ENCODE data around the gene LINS1. TPM values are rescaled to one million over a fixed set of nuclear protein-coding genes. Genes with fewer than 3 reads are reported as not detected.

LINS1 gene
- total and polyA plus RNA-seq, 2 experiments from 2014 or later = 11.7 to 15.4 TPM

DNA sequence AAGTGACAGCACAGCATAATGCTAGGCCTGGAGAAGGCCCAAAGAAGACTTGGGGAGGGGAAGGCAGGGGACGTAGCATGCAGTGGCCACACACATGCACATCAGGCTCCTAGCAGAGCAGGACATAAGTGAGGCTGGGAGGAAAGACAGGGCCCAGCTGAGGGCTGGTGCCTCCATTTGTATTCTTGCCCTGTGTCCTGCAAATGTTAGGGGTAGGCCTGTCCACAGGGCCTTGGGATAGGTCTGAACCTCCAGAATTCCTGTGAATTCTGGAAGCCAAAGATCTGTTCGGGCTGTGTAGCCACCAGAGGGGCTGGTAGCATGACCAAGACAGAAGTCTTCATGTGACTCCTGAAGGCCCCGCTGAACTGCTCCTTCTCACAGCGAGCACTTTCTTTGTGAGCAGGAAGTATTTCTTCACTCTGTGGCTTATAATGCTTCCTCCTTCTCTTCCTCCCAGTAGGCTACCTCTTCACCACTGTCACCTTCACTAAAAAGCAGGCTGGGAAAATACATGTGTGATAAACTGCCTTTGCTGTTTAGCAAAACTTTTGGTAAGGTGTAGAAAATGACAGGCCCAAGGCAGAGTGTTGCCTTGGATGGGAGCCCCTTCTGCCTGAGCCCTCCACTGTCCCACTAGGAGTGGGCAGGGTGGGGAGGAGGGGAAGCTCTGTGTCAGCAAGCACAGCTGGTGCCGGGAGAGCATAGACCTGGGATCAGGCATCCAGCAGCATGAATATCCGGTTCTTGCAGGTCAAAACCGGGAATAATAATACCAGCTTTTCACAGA is 81.7 kb downstream of the LINS1 start:
- Mint-ChIP-seq H3K4me3 (no peak overlapping the region), H3K27ac (no peak overlapping the region), H3K36me3 (ENCODE audit: low read depth) (no peaks in the 10 kb centered on the region), H3K9me3 (no peaks in the 10 kb centered on the region; the same call in 2 of the 3 replicates), H3K4me1 (peaks cover 5% of the 10 kb centered on the region), H3K27me3 (ENCODE audit: insufficient read depth, low read depth, poor library complexity) (peaks cover 4% of the 10 kb centered on the region)
- TF ChIP-seq, protein P1, sequence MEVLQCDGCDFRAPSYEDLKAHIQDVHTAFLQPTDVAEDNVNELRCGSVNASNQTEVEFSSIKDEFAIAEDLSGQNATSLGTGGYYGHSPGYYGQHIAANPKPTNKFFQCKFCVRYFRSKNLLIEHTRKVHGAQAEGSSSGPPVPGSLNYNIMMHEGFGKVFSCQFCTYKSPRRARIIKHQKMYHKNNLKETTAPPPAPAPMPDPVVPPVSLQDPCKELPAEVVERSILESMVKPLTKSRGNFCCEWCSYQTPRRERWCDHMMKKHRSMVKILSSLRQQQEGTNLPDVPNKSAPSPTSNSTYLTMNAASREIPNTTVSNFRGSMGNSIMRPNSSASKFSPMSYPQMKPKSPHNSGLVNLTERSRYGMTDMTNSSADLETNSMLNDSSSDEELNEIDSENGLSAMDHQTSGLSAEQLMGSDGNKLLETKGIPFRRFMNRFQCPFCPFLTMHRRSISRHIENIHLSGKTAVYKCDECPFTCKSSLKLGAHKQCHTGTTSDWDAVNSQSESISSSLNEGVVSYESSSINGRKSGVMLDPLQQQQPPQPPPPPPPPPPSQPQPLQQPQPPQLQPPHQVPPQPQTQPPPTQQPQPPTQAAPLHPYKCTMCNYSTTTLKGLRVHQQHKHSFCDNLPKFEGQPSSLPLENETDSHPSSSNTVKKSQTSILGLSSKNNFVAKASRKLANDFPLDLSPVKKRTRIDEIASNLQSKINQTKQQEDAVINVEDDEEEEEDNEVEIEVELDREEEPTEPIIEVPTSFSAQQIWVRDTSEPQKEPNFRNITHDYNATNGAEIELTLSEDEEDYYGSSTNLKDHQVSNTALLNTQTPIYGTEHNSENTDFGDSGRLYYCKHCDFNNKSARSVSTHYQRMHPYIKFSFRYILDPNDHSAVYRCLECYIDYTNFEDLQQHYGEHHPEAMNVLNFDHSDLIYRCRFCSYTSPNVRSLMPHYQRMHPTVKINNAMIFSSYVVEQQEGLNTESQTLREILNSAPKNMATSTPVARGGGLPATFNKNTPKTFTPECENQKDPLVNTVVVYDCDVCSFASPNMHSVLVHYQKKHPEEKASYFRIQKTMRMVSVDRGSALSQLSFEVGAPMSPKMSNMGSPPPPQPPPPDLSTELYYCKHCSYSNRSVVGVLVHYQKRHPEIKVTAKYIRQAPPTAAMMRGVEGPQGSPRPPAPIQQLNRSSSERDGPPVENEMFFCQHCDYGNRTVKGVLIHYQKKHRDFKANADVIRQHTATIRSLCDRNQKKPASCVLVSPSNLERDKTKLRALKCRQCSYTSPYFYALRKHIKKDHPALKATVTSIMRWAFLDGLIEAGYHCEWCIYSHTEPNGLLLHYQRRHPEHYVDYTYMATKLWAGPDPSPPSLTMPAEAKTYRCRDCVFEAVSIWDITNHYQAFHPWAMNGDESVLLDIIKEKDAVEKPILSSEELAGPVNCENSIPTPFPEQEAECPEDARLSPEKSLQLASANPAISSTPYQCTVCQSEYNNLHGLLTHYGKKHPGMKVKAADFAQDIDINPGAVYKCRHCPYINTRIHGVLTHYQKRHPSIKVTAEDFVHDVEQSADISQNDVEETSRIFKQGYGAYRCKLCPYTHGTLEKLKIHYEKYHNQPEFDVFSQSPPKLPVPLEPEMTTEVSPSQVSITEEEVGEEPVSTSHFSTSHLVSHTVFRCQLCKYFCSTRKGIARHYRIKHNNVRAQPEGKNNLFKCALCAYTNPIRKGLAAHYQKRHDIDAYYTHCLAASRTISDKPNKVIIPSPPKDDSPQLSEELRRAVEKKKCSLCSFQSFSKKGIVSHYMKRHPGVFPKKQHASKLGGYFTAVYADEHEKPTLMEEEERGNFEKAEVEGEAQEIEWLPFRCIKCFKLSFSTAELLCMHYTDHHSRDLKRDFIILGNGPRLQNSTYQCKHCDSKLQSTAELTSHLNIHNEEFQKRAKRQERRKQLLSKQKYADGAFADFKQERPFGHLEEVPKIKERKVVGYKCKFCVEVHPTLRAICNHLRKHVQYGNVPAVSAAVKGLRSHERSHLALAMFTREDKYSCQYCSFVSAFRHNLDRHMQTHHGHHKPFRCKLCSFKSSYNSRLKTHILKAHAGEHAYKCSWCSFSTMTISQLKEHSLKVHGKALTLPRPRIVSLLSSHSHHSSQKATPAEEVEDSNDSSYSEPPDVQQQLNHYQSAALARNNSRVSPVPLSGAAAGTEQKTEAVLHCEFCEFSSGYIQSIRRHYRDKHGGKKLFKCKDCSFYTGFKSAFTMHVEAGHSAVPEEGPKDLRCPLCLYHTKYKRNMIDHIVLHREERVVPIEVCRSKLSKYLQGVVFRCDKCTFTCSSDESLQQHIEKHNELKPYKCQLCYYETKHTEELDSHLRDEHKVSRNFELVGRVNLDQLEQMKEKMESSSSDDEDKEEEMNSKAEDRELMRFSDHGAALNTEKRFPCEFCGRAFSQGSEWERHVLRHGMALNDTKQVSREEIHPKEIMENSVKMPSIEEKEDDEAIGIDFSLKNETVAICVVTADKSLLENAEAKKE (CRISPR knock-in tag; IDR thresholded peaks at IDR 0.05) = no peak
- TF ChIP-seq, protein P2, sequence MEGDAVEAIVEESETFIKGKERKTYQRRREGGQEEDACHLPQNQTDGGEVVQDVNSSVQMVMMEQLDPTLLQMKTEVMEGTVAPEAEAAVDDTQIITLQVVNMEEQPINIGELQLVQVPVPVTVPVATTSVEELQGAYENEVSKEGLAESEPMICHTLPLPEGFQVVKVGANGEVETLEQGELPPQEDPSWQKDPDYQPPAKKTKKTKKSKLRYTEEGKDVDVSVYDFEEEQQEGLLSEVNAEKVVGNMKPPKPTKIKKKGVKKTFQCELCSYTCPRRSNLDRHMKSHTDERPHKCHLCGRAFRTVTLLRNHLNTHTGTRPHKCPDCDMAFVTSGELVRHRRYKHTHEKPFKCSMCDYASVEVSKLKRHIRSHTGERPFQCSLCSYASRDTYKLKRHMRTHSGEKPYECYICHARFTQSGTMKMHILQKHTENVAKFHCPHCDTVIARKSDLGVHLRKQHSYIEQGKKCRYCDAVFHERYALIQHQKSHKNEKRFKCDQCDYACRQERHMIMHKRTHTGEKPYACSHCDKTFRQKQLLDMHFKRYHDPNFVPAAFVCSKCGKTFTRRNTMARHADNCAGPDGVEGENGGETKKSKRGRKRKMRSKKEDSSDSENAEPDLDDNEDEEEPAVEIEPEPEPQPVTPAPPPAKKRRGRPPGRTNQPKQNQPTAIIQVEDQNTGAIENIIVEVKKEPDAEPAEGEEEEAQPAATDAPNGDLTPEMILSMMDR (conservative IDR thresholded peaks at IDR 0.05; ENCODE audit: low read depth in 2 of 2) = no peak
- TF ChIP-seq NANOG (IDR thresholded peaks at IDR 0.05; ENCODE audit: borderline replicate concordance) = no peak
- TF ChIP-seq JUNB (IDR thresholded peaks at IDR 0.05; ENCODE audit: unreplicated experiment) = no peak
- TF ChIP-seq EZH2 (IDR thresholded peaks at IDR 0.05; ENCODE audit: low read depth, unreplicated experiment) = no peak
- TF ChIP-seq, protein P3, sequence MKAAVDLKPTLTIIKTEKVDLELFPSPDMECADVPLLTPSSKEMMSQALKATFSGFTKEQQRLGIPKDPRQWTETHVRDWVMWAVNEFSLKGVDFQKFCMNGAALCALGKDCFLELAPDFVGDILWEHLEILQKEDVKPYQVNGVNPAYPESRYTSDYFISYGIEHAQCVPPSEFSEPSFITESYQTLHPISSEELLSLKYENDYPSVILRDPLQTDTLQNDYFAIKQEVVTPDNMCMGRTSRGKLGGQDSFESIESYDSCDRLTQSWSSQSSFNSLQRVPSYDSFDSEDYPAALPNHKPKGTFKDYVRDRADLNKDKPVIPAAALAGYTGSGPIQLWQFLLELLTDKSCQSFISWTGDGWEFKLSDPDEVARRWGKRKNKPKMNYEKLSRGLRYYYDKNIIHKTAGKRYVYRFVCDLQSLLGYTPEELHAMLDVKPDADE (IDR thresholded peaks at IDR 0.05) = no peak
- no peak for TF ChIP-seq EZH2phosphoT487 (IDR thresholded peaks at IDR 0.05; ENCODE audit: unreplicated experiment)
- TF ChIP-seq POLR2AphosphoS5 (IDR thresholded peaks at IDR 0.05; ENCODE audit: low read depth) = no peak
- TF ChIP-seq, protein P4, sequence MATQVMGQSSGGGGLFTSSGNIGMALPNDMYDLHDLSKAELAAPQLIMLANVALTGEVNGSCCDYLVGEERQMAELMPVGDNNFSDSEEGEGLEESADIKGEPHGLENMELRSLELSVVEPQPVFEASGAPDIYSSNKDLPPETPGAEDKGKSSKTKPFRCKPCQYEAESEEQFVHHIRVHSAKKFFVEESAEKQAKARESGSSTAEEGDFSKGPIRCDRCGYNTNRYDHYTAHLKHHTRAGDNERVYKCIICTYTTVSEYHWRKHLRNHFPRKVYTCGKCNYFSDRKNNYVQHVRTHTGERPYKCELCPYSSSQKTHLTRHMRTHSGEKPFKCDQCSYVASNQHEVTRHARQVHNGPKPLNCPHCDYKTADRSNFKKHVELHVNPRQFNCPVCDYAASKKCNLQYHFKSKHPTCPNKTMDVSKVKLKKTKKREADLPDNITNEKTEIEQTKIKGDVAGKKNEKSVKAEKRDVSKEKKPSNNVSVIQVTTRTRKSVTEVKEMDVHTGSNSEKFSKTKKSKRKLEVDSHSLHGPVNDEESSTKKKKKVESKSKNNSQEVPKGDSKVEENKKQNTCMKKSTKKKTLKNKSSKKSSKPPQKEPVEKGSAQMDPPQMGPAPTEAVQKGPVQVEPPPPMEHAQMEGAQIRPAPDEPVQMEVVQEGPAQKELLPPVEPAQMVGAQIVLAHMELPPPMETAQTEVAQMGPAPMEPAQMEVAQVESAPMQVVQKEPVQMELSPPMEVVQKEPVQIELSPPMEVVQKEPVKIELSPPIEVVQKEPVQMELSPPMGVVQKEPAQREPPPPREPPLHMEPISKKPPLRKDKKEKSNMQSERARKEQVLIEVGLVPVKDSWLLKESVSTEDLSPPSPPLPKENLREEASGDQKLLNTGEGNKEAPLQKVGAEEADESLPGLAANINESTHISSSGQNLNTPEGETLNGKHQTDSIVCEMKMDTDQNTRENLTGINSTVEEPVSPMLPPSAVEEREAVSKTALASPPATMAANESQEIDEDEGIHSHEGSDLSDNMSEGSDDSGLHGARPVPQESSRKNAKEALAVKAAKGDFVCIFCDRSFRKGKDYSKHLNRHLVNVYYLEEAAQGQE (IDR thresholded peaks at IDR 0.05; ENCODE audit: unreplicated experiment) = no peak
- TF ChIP-seq CREB1 (CRISPR knock-in tag; IDR thresholded peaks at IDR 0.05; ENCODE audit: low read depth) = no peak
- no peak for TF ChIP-seq ZNF114 (CRISPR knock-in tag; IDR thresholded peaks at IDR 0.05)
- TF ChIP-seq STAT1 (IDR thresholded peaks at IDR 0.05; ENCODE audit: unreplicated experiment) = no peak
- TF ChIP-seq ZNF331 (CRISPR knock-in tag; IDR thresholded peaks at IDR 0.05; ENCODE audit: low read depth) = no peak
- Histone ChIP-seq H3K27ac (ENCODE audit: low read depth) (no peak overlapping the region), H4K20me1 (replicated peaks; ENCODE audit: insufficient read depth) (no peaks in the 10 kb centered on the region), H3K9me2 (ENCODE audit: insufficient read depth) (peaks cover 8% of the 10 kb centered on the region; the same call in 1 of the 2 replicates), H3K4me1 (ENCODE audit: insufficient read depth) (no peaks in the 10 kb centered on the region), H3K36me3 (ENCODE audit: insufficient read depth) (no peaks in the 10 kb centered on the region), H3K27me3 (ENCODE audit: insufficient read depth) (no peaks in the 10 kb centered on the region), H3K4me3 (no peak overlapping the region), H3K4me2 (no peak overlapping the region), H3F3A (replicated peaks; ENCODE audit: low read depth) (no peaks in the 10 kb centered on the region), H2AFZ (0 out of 2 replicates have a peak overlapping the region, but pooled peaks have one; percentile 5), H3K79me2 (replicated peaks; ENCODE audit: insufficient read depth) (no peaks in the 10 kb centered on the region)
- ATAC-seq (no peak), DNase-seq (ENCODE audit: low spot score) (no peak)
